Measurements from ENCODE around the gene SYAP1.

SYAP1 gene

GRCh38 chrX:16702700-16703599 lies 16.5 kb upstream of the SYAP1 start:
- TF ChIP-seq REST (IDR thresholded peaks at IDR 0.05; ENCODE audit: low read depth) (no peak), YY1 (IDR thresholded peaks at IDR 0.05; ENCODE audit: low read depth) (no peak), ZBTB7A (IDR thresholded peaks at IDR 0.05; ENCODE audit: low read depth) (no peak), MAX (IDR thresholded peaks at IDR 0.05) (no peak), RAD21 (IDR thresholded peaks at IDR 0.05; ENCODE audit: low read depth) (no peak), CEBPB (IDR thresholded peaks at IDR 0.05) (no peak), USF1 (IDR thresholded peaks at IDR 0.05) (no peak), NFIC (IDR thresholded peaks at IDR 0.05) (no peak)

GRCh38 chrX:16705370-16705769 lies 14.0 kb upstream of the SYAP1 start:
- TF ChIP-seq CREB1 (IDR thresholded peaks at IDR 0.05; ENCODE audit: low read depth) (no peak), YY1 (IDR thresholded peaks at IDR 0.05; ENCODE audit: low read depth) (no peak), USF1 (IDR thresholded peaks at IDR 0.05) (no peak), CEBPB (IDR thresholded peaks at IDR 0.05) (no peak), FOXM1 (IDR thresholded peaks at IDR 0.05; ENCODE audit: borderline replicate concordance, low read depth) (no peak), RAD21 (IDR thresholded peaks at IDR 0.05; ENCODE audit: low read depth) (no peak)

- no peak for TF ChIP-seq NFIC (IDR thresholded peaks at IDR 0.05)
- no peak for TF ChIP-seq CEBPB (IDR thresholded peaks at IDR 0.05)
- no peak for TF ChIP-seq TEAD4 (IDR thresholded peaks at IDR 0.05)
- TF ChIP-seq YY1 (IDR thresholded peaks at IDR 0.05; ENCODE audit: low read depth), result no peak
- no peak for TF ChIP-seq CREB1 (IDR thresholded peaks at IDR 0.05; ENCODE audit: low read depth)
- TF ChIP-seq MAX (IDR thresholded peaks at IDR 0.05), result no peak
- no peak for TF ChIP-seq ZBTB7A (IDR thresholded peaks at IDR 0.05; ENCODE audit: low read depth)
- TF ChIP-seq TCF12 (IDR thresholded peaks at IDR 0.05; ENCODE audit: low read depth), result no peak
- TF ChIP-seq EGR1 (IDR thresholded peaks at IDR 0.05), result no peak
- TF ChIP-seq FOXM1 (IDR thresholded peaks at IDR 0.05; ENCODE audit: borderline replicate concordance, low read depth), result no peak
- TF ChIP-seq REST (IDR thresholded peaks at IDR 0.05; ENCODE audit: low read depth), result no peak
- no peak for TF ChIP-seq EP300 (IDR thresholded peaks at IDR 0.05; ENCODE audit: borderline replicate concordance)
- no peak for TF ChIP-seq TAF1 (IDR thresholded peaks at IDR 0.05; ENCODE audit: low read depth)
- TF ChIP-seq RAD21 (IDR thresholded peaks at IDR 0.05; ENCODE audit: low read depth), result no peak
- no peak for TF ChIP-seq USF1 (IDR thresholded peaks at IDR 0.05)
Measured at GRCh38 chrX:16708016-16708415, 11.4 kb upstream of the SYAP1 start.

GRCh38 chrX:16711219-16711811 lies 8.1 kb upstream of the SYAP1 start:
- TF ChIP-seq ZBTB7A (IDR thresholded peaks at IDR 0.05; ENCODE audit: low read depth) (no peak), NFIC (IDR thresholded peaks at IDR 0.05) (no peak), TAF1 (IDR thresholded peaks at IDR 0.05; ENCODE audit: low read depth) (no peak), REST (IDR thresholded peaks at IDR 0.05; ENCODE audit: low read depth) (no peak), FOXM1 (IDR thresholded peaks at IDR 0.05; ENCODE audit: borderline replicate concordance, low read depth) (no peak), CEBPB (IDR thresholded peaks at IDR 0.05) (no peak), EP300 (IDR thresholded peaks at IDR 0.05; ENCODE audit: borderline replicate concordance) (no peak)

Measured in Ishikawa (cell line).